Activated CD4-positive, CD25-positive, alpha-beta regulatory T cell treated with anti-CD3 and anti-CD28 coated beads, Interleukin-2, amount 50 U/mL, for 16 hours (primary cell): ENCODE measurements around the gene CCDC192.

Source experiments
- DNase-seq: peaks from one replicate; pipeline ENCODE4 v3.0.0-alpha.2; 2020; ENCODE audit warnings: low read depth, low spot score

Gene CCDC192

GRCh38 chr5:127810017-127810416 is 106.8 kb downstream of the CCDC192 start:
- no peak for DNase-seq

DNA sequence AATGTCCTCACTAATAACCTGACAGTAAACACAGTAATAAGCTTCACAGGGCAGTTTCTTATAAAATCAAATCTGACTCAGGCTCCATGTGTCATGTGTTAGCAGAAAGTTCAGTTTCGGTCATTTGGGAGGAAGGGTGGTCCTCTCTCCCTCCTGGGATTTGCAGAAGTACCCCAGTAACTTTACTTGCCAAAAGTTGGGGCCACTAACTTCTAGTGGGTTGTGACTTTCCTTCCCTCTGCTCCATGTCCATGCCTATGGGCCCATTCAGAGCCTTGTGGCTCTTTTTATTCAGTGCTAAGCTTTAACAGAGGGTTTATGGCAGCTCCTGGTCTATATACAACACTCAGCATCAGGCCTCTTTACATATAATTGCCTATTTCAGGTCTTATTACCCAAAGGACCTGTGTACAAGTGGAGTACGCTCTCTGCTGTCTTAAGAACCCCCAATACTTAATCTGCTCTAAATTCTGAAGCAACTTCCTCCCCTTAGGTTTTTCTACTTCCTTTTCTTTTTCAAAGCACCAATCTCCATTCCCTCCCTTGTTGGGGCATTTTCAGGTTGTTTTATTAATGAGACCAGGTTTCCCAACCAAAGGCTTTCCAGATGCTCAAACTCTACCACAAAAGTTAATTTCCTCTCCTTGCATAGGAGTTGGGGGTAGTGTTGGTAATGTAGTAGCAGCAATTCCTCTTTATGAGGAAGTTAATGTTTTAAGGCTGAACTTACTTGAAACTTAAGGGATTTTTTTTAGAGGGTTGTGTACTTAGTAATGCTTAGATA is 107.7 kb downstream of the CCDC192 start:
- DNase-seq, result no peak

DNA sequence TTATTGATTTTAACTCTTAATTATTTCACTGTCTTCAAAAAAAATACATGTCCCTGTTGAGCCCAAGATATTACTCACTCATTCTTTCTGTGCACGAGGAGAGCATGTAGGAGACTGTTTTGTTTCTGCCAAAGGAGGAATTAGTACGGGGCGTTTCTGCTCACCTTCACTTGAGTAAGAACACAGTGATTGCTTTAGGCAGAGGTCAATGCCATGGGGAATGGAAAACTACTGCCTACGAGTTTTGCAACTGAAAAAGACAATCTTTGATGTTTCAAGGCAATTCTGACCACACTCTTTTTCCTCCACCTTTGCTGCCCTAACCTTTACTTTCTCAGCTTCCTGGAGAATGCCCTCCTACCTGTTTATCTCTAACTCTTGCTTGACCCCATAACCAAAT is 109.4 kb downstream of the CCDC192 start:
- no peak for DNase-seq

DNA sequence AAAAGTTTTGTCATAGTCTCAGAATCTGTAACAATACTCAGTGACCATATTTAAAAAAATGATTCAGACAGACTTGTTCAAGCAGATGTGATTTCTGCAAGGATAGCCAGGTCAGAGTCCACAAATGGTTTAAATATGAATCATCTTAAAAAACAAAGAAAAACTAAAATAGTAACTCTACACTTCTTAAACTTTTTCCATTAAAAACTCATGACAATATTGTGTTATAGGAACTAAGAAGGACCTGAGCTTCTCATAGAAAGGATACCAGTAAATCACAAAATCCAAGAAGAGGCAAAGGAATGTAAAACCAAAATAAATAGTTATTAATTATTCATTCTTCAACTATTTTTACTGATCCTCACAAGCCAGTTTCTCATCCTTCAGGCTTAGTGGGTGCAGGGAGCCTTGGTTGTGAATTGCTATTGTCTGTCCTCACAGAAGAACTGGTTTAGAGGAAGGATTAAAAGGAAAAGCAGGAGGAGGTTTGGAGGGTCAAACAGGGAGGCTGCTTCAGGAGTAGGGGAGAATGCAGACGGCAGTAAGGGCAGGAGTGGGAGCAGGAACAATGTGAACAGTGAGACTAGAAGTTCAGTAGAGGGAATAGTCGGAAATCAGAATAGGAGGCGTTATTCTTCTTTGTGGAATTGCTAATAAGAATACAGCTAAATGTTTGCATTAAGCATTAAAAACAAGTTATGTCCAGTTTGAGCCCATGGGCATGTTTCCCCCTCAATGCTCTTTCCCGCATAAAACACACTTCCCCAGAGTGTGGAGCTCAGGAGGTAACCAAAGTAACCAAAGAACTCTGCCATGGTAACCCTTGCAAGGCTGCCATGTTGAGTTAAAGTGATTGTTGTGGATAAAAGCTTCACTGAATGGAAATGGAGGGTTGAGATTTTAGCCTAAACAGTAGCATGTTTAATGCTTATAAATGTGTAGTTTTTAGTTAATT is 110.7 kb downstream of the CCDC192 start:
- DNase-seq, result no peak

DNA sequence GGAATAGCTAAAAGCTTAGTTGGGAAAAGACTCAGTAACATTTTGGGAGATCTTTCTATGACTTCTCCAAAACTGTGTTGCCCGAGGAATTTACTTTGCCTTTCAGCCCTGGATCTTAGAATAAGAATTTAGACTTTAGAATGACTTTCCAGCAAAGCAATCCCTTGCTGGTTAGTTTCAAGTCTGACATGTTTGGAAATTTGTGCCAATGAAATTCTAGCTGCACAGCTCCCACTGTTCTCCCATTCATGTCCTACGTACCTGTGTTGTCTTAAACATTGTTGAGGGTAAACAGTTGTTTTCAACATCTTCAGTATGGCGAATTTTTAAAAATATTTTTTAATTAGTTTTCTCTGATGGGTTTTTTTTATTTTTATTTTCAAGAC is 111.4 kb downstream of the CCDC192 start:
- DNase-seq, result no peak

DNA sequence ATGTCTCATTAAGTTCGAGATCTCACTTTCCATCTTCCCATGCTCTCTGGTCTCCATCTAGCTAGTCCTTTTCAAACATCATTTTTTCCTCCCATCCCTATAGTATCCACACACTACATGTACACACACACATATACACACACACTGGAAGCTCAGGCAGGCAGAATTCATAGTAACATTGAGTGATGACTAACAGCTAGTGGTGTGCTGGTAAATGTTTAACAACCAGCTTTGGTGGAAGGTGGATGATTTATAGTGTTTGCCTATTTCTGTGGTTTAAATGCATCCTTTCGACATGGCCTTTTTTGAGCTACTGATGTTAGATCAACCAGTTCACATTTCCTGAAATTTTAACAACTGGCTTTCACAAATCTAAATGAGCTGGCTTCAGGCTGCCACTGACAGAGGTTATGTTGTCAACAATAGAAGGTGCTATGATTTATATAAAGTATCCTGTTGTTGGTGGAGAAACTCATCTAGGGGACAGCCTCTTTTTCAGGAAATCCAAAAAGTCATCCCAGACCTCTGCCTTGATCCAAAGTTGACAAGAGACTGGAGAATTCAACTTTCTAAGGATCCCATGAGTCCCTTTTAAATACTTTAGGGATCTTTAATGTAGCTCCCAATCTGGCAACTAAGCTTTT is 117.8 kb downstream of the CCDC192 start:
- DNase-seq, result no peak

- DNase-seq, result no peak
Observed at GRCh38 chr5:127821896-127822295, 118.7 kb downstream of the CCDC192 start.

GRCh38 chr5:127824126-127824525 is 120.9 kb downstream of the CCDC192 start:
- DNase-seq, result no peak

- no peak for DNase-seq
Observed at GRCh38 chr5:127826011-127826410, 122.8 kb downstream of the CCDC192 start.

DNA sequence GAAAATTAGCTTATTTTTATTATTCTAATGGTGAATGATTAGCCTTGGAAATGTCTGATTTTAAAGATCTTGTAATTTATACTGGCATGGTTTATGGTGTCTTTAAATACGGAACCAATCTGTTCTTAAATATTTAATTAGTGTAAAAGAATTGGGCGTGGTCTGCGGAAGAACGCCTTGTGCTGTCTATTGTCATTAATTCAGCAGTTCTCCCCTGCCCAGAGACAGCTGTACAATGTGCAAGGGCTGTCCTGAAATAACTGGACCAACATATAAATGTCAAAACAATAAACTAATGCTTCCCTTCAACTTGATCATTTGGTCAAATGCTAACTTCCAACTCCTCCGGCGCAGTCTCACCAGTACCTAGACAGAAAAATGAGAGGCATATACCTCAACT is 124.3 kb downstream of the CCDC192 start:
- no peak for DNase-seq

GRCh38 chr5:127830157-127830556 is 127.0 kb downstream of the CCDC192 start:
- no peak for DNase-seq

DNA sequence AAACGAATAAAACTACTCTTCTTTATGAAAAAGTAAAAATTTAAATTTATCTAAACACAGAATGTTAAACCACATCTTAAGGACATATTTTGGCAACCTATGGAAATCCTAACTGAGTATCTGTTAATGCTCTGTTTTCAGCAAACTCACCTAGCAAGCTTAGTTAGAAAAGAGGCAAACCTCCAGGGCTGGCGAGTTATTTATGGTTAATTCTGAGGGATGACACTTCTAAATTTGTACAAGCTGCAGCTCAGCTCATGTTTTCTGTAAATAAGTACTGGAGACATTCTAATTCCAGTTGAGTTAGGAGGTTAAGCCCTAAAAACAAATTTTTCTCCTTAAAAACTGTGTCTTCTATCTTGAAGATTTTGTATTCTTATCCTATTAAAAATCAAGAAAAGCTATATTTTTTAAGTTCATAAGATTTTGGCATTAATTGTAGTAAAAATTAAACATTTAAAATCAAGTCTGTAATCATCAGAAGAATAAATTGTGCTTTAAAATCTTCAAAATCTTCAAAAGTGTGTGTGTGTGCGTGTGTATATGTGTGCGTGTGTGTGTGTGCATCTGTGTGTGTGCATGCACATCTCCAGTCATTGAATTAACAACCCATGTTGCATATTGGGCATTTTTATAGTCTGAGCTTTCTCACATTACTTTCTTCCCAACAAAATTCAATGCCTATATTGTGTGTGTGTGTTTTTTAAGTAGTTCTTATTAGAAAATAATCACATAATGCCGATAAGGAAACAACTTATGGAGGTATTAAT is 127.8 kb downstream of the CCDC192 start:
- DNase-seq, result no peak

DNA sequence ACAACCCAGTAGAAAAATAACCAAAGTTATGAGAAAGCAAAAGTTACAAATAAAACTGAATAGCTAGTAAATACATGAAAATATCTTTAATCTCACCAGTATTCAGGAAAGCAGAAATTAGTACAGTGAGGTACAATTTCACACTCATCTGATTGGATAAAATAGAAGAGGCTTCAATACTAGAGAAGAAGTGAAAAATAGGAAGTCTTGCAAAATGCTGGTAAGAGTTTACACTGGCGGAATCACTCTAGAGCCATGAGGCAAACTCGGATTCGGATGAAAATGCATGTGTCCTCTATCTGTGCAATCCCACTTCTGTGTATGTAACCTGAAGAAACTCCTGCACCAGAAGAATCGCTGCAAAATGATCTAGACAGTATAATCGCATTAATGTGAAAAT is 128.9 kb downstream of the CCDC192 start:
- no peak for DNase-seq

DNA sequence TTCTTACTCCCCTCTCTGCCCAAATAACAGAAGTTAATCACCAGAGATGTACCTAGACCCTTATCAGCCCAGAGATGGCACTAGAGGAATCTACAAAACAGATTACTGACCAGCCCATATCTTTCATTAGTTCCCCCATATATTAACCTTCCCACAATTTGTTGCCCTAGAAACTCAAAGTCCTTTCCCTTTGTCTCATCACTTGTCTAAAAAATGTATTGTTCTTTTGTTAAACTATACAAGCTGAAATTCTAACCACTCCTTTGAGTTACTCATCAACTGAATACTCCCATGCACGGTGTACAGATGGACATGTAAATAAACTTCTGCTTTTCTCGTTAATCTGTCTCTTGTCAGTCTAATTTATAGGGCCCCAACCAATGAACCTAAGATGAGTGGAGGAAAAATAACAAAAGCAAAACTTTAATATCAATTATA is 130.9 kb downstream of the CCDC192 start:
- no peak for DNase-seq

GRCh38 chr5:127834554-127834953 is 131.4 kb downstream of the CCDC192 start:
- DNase-seq, result no peak

GRCh38 chr5:127838661-127839060 is 135.5 kb downstream of the CCDC192 start:
- no peak for DNase-seq

DNA sequence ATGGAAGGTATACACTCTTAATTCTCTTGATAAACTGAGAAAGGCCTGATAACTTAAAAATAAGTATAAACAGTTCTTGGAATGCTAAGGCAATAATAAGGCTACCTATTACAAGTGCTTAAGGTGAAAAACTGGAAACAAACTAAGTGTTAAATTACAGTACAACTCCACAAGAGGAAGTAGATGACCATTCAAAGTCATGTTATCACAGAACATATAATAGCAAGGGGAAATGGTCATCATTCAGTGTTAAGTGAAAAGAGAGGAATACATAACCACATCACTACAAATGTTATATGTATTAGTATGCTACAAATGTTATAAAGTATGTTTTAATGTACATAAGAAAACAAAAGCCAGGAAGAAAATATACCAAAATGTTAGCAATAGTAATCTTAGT is 135.9 kb downstream of the CCDC192 start:
- DNase-seq, result no peak

DNA sequence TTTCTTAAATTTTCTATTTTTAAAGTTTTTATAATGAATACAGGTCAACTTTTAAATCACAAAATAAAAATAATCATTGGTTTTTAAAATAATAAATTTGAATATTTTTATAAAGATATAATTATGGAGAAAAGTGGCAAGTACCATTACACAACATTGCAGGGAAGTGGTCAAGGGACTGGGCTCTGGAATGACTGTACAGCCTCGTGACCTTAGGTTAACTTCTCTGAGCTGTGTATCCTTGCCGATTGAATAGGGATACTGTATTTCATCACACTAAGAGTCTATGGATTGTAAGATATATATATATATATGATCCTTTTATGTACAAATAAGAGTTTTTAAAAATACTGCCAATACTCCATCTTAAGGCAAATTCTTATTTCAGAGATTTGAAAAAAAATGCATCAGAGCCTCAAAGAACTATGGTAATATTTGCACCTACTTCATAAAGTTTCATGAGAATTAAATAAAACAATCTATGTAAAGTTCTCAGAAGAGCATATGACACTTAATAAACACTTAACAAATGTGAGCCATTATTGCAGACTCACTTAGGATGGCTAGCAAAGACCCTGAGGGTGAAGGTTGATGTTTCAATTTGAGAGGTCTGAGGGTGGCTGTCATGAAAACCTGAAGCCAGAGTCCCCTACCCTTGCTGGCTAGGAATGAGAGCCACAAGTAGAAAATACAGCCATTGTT is 136.5 kb downstream of the CCDC192 start:
- DNase-seq, result no peak

DNA sequence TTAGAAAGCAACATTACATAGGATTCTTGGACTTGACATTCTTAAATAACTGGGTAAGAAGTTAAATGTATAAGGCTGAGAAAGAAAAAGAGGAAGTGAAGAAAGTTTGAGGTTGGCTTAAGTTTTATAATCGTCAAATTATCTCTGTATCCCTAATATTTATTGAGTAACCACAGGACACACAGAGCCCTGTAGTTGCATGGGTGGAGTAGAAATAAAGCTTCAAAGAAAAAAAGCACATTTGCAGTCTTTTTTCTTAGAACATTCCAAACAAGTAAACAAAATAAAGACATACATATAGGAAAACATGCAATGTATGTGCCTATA is 137.0 kb downstream of the CCDC192 start:
- no peak for DNase-seq

- no peak for DNase-seq
Observed at GRCh38 chr5:127840809-127841208, 137.6 kb downstream of the CCDC192 start.

- no peak for DNase-seq
Observed at GRCh38 chr5:127844581-127845021, 141.4 kb downstream of the CCDC192 start.
